Fibroblast of lung (primary cell): ENCODE results near the gene TIGD1. TPM values are rescaled to one million over a fixed set of nuclear protein-coding genes. Genes with fewer than 3 reads are reported as not detected.

Experiments used
- DNase-seq, 2 donors: peaks; one replicate each; pipeline versions ENCODE4 v3.0.0 to v3.0.0-alpha.2; 2010; ENCODE audit warnings: low read depth in 2 of 2
- H2AFZ ChIP-seq: 2 replicates; pipeline ENCODE4 v1.5.1; 2012; ENCODE audit warnings: low read length, control low read depth, inconsistent platforms
- H3K27ac ChIP-seq: 2 replicates; pipeline ENCODE4 v1.5.1; 2011; ENCODE audit warnings: low read length, control low read depth; ENCODE audit not compliant: insufficient read depth
- H3K27me3 ChIP-seq: 2 replicates; pipeline ENCODE4 v1.5.1; 2011; ENCODE audit warnings: mild to moderate bottlenecking, low read length; ENCODE audit not compliant: control insufficient read depth, insufficient read depth
- H3K36me3 ChIP-seq: 2 replicates; pipeline ENCODE4 v1.5.1; 2011; ENCODE audit warnings: low read length; ENCODE audit not compliant: control insufficient read depth, insufficient read depth
- H3K4me1 ChIP-seq: 2 replicates; pipeline ENCODE4 v1.5.1; 2011; ENCODE audit warnings: low read length; ENCODE audit not compliant: control insufficient read depth, insufficient read depth; ENCODE audit errors: extremely low read depth
- H3K4me2 ChIP-seq: 2 replicates; pipeline ENCODE4 v1.5.1; 2011; ENCODE audit warnings: low read length, control low read depth; ENCODE audit not compliant: insufficient read depth; ENCODE audit errors: extremely low read depth
- H3K4me3 ChIP-seq, 4 experiments: fragments of 200-600 bp in 1 of 4; sonication (generic) in 1 of 4; replicated peaks in 1 of 4; 2 replicates each; pipeline ENCODE4 v1.5.1; 2011 to 2016; ENCODE audit warnings: low read length in 4 of 4, low read depth in 3 of 4, mild to moderate bottlenecking in 3 of 4, control low read depth in 2 of 4, inconsistent platforms in 1 of 4, mixed read lengths in 1 of 4; ENCODE audit not compliant: insufficient read depth in 1 of 4; ENCODE audit errors: control extremely low read depth in 1 of 4
- H3K79me2 ChIP-seq: 2 replicates; pipeline ENCODE4 v1.5.1; 2012; ENCODE audit warnings: mild to moderate bottlenecking, low read length, inconsistent platforms; ENCODE audit not compliant: control insufficient read depth, insufficient read depth
- H3K9ac ChIP-seq: 2 replicates; pipeline ENCODE4 v1.5.1; 2011; ENCODE audit warnings: mild to moderate bottlenecking, low read length, control low read depth; ENCODE audit not compliant: insufficient read depth
- H3K9me3 ChIP-seq: 2 replicates; pipeline ENCODE4 v1.5.1; 2012; ENCODE audit warnings: low read depth, low read length; ENCODE audit not compliant: control insufficient read depth, insufficient read depth
- H4K20me1 ChIP-seq: 2 replicates; pipeline ENCODE4 v1.5.1; 2011; ENCODE audit warnings: low read length; ENCODE audit not compliant: control insufficient read depth, insufficient read depth; ENCODE audit errors: extremely low read depth
- CTCF ChIP-seq, 2 donors: IDR thresholded peaks in 1 of 2; conservative IDR thresholded peaks in 1 of 2; 1 replicate in 1 of 2; 2 replicates in 1 of 2; pipeline ENCODE4 v1.5.1; 2011 to 2012; ENCODE audit warnings: low read length in 2 of 2, control low read depth in 1 of 2, inconsistent platforms in 1 of 2, low read depth in 1 of 2, mild to moderate bottlenecking in 1 of 2
- EZH2 ChIP-seq: IDR thresholded peaks from 2 replicates; pipeline ENCODE4 v1.5.1; 2012; ENCODE audit warnings: low read length, control low read depth, mild to moderate bottlenecking; ENCODE audit errors: missing control alignments
- polyA plus RNA-seq, 2 donors: library from polyadenylated mRNA; depleted of rRNA in 1 of 2; stranded (reverse) in 1 of 2; unstranded in 1 of 2; fragments of >200 nt; gene quantifications; 2 replicates each; pipeline ENCODE4 v1.2.1, GENCODE V29; 2011 to 2012; ENCODE audit warnings: missing spikeins in 1 of 2
- total RNA-seq: library from RNA; depleted of rRNA; stranded (reverse); fragments of >200 nt; gene quantifications from 2 replicates; pipeline ENCODE4 v1.2.1, GENCODE V29; 2014

Gene TIGD1
- total and polyA plus RNA-seq, 2 donors (not counting 1 experiment from before 2014, with no cell fraction given), result 2.5 to 4.0 TPM

- no peak for TF ChIP-seq EZH2
- no peak for TF ChIP-seq CTCF (conservative IDR thresholded peaks at IDR 0.05 in 1 of 2, IDR thresholded peaks at IDR 0.05 in 1 of 2; ENCODE audit: low read depth in 1 of 2, low read length in 2 of 2)
- peaks cover 4% of the 10 kb centered on the region for H3K79me2 ChIP-seq
- no peak overlapping the region for H3K4me3 ChIP-seq
- DNase-seq, result no peak
- no peak overlapping the region for H2AFZ ChIP-seq
- no peaks in the 10 kb centered on the region for H4K20me1 ChIP-seq
- no peak overlapping the region for H3K4me2 ChIP-seq
- H3K4me1 ChIP-seq, result no peaks in the 10 kb centered on the region
- no peaks in the 10 kb centered on the region for H3K9me3 ChIP-seq
- H3K36me3 ChIP-seq, result no peaks in the 10 kb centered on the region
- H3K9ac ChIP-seq, result no peak overlapping the region
- H3K27me3 ChIP-seq, result no peaks in the 10 kb centered on the region
- no peak overlapping the region for H3K27ac ChIP-seq
Observed at GRCh38 chr2:232545511-232546375, 4.6 kb downstream of the TIGD1 start.

GRCh38 chr2:232544674-232545073 is 5.7 kb downstream of the TIGD1 start:
- TF ChIP-seq EZH2, result no peak
- no peak for TF ChIP-seq CTCF (conservative IDR thresholded peaks at IDR 0.05 in 1 of 2, IDR thresholded peaks at IDR 0.05 in 1 of 2; ENCODE audit: low read depth in 1 of 2, low read length in 2 of 2)
- Histone ChIP-seq H3K4me1 (no peaks in the 10 kb centered on the region), H3K27ac (no peak overlapping the region), H3K36me3 (no peaks in the 10 kb centered on the region), H3K9ac (no peak overlapping the region), H2AFZ (no peak overlapping the region), H4K20me1 (no peaks in the 10 kb centered on the region), H3K9me3 (no peaks in the 10 kb centered on the region), H3K27me3 (peaks cover 3% of the 10 kb centered on the region), H3K79me2 (peaks cover 2% of the 10 kb centered on the region), H3K4me2 (no peak overlapping the region), H3K4me3 (no peak overlapping the region)
- DNase-seq, result no peak

DNA sequence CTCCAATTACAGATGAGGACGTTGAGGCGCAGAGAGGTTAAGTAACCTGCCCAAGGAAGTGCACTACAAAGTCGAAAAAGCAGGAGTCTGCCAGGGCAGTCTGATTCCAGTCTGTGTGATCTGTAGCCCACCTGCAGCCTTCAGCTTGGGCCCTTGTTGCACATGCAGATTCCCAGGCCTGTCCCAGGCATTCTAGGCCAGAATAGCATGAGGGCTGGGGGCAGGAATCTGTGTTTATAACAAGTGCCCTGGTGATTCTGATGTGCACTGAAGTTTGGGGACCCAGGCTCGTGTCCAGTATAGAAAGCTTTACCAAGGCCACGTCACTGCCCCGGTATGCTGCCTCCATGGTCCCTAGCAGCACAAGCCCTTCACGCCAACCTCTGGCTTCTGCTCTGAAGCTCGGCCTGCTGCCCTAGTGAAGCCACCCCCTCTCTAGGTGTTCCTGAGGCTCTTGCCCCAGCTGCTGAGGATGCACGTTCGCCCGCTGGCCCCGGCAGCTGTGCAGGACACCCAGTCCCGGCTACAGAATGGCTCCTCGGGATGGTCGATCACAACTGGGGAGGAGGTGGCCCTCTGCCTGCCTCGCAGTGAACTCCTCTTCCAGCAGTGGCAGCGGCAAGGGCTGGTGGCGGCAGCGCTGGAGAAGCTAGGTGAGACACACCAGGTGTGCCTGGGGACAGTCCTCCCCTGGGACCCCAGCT is 6.3 kb downstream of the TIGD1 start:
- H3K79me2 ChIP-seq, result no peaks in the 10 kb centered on the region
- H3K27me3 ChIP-seq, result peaks cover 4% of the 10 kb centered on the region
- H3K4me2 ChIP-seq, result no peak overlapping the region
- H3K4me3 ChIP-seq, result no peak overlapping the region
- TF ChIP-seq CTCF (conservative IDR thresholded peaks at IDR 0.05 in 1 of 2, IDR thresholded peaks at IDR 0.05 in 1 of 2; ENCODE audit: low read depth in 1 of 2, low read length in 2 of 2) (no peak), EZH2 (no peak)
- H3K36me3 ChIP-seq, result no peaks in the 10 kb centered on the region
- H4K20me1 ChIP-seq, result no peaks in the 10 kb centered on the region
- H2AFZ ChIP-seq, result no peak overlapping the region
- H3K4me1 ChIP-seq, result no peaks in the 10 kb centered on the region
- no peak overlapping the region for H3K27ac ChIP-seq
- DNase-seq, result no peak
- H3K9me3 ChIP-seq, result no peaks in the 10 kb centered on the region
- H3K9ac ChIP-seq, result no peak overlapping the region
